HepG2 (cell line): Measurements from ENCODE around the gene KIF2C. TPM values are rescaled to one million over a fixed set of nuclear protein-coding genes. Genes with fewer than 3 reads are reported as not detected.

ENCODE experiments used
- ATAC-seq: fragments of 200-7000 bp; cut with Tn5 transposase; 3 replicates; pipeline ENCODE4 v1.9.1; 2020; ENCODE audit warnings: mild to moderate bottlenecking, moderate library complexity
- BruUV-seq: library from RNA; stranded (reverse); fragments of 400-500 nt; replicated peaks from 2 replicates; lab custom pipeline; 2021; lab: Mats Ljungman, UMichigan
- CTCF ChIA-PET: fragments of 300-600 bp; formaldehyde crosslinking; extraction: SDS; loops from one replicate; lab custom pipeline; 2021; ENCODE audit warnings: low total read pairs, inconsistent platforms, low intra/inter-chr PET ratio; lab: Yijun Ruan, JAX
- POLR2A ChIA-PET: fragments of 350-600 bp; sonication (Branson Sonifier 250); formaldehyde crosslinking; loops from one replicate; lab custom pipeline; 2020; ENCODE audit warnings: antibody characterized with exemption, inconsistent platforms; lab: Yijun Ruan, JAX
- DNase-seq: peaks from one replicate; pipeline ENCODE4 v3.0.0-alpha.2; 2015; ENCODE audit warnings: low spot score
- FAIRE-seq: peaks from 3 replicates; lab custom pipeline; 2011; peaks lifted over from hg19 to GRCh38; lab: Jason Lieb, UNC
- H2AFZ ChIP-seq: one replicate; pipeline ENCODE4 v1.6.1; 2011; ENCODE audit warnings: low read length, inconsistent platforms
- H3K27ac ChIP-seq: fragments of 300-600 bp; 3 replicates; pipeline ENCODE4 v1.8.0; 2011; ENCODE audit warnings: mixed run types, mild to moderate bottlenecking, mixed read lengths, low read length, inconsistent platforms; ENCODE audit not compliant: insufficient read depth; ENCODE audit errors: extremely low read length
- H3K27me3 ChIP-seq, 2 experiments: fragments of 200-600 bp in 1 of 2; 2 replicates in 1 of 2; 3 replicates in 1 of 2; pipeline versions ENCODE4 v1.6.0 to v1.8.0; 2011; ENCODE audit warnings: low read length in 2 of 2, mild to moderate bottlenecking in 2 of 2, moderate library complexity in 2 of 2, inconsistent platforms in 1 of 2; ENCODE audit not compliant: insufficient read depth in 2 of 2, control insufficient read depth in 1 of 2
- H3K36me3 ChIP-seq, 2 experiments: fragments of 200-600 bp in 1 of 2; replicated peaks in 1 of 2; 2 replicates in 1 of 2; 3 replicates in 1 of 2; pipeline versions ENCODE4 v1.5.1 to v1.8.0; 2011; ENCODE audit warnings: low read length in 2 of 2, inconsistent platforms in 1 of 2; ENCODE audit not compliant: insufficient read depth in 2 of 2, control insufficient read depth in 1 of 2
- H3K4me1 ChIP-seq: 2 replicates; pipeline ENCODE4 v1.5.1; 2012; ENCODE audit warnings: low read length, inconsistent platforms; ENCODE audit not compliant: insufficient read depth
- H3K4me2 ChIP-seq: 2 replicates; pipeline ENCODE4 v1.6.0; 2011; ENCODE audit warnings: low read depth, low read length, inconsistent platforms
- H3K4me3 ChIP-seq, 3 experiments: fragments of 200-600 bp in 1 of 3; sonication (generic), shearing (Covaris generic) in 1 of 3; replicated peaks in 1 of 3; 2 replicates each; pipeline ENCODE4 v1.5.1; 2011 to 2016; ENCODE audit warnings: low read length in 3 of 3, inconsistent platforms in 2 of 3, low read depth in 2 of 3, mild to moderate bottlenecking in 2 of 3, control low read depth in 1 of 3, mixed read lengths in 1 of 3; ENCODE audit not compliant: insufficient read depth in 1 of 3
- H3K79me2 ChIP-seq: one replicate; pipeline ENCODE4 v1.6.1; 2011; ENCODE audit warnings: low read length, inconsistent platforms; ENCODE audit not compliant: insufficient read depth
- H3K9ac ChIP-seq: 2 replicates; pipeline ENCODE4 v1.6.0; 2011; ENCODE audit warnings: mild to moderate bottlenecking, low read depth, low read length, inconsistent platforms; ENCODE audit not compliant: insufficient read depth
- H3K9me3 ChIP-seq: 2 replicates; pipeline ENCODE4 v1.5.1; 2012; ENCODE audit warnings: mild to moderate bottlenecking, low read length
- H4K20me1 ChIP-seq: 2 replicates; pipeline ENCODE4 v1.6.0; 2011; ENCODE audit warnings: inconsistent platforms, mild to moderate bottlenecking, low read length, moderate library complexity; ENCODE audit not compliant: insufficient read depth
- CREBL2 ChIP-seq: sonication (generic); formaldehyde crosslinking; IDR thresholded peaks from 2 replicates; pipeline ENCODE4 v1.8.1; 2023; ENCODE audit warnings: missing genetic modification reagents, mild to moderate bottlenecking, borderline replicate concordance
- KAT7 ChIP-seq: IDR thresholded peaks from 2 replicates; pipeline ENCODE4 v1.6.1; 2018; ENCODE audit warnings: borderline replicate concordance, missing compliant biosample characterization
- MIXL1 ChIP-seq: IDR thresholded peaks from 2 replicates; pipeline ENCODE4 v1.6.1; 2016
- MYPOP ChIP-seq: sonication (generic); formaldehyde crosslinking; IDR thresholded peaks from 2 replicates; pipeline ENCODE4 v1.8.1; 2023; ENCODE audit warnings: mild to moderate bottlenecking, moderate library complexity, missing genetic modification reagents
- NFIB ChIP-seq: sonication (generic); formaldehyde crosslinking; IDR thresholded peaks from 2 replicates; pipeline ENCODE4 v1.9.0; 2021; ENCODE audit warnings: missing genetic modification reagents, mild to moderate bottlenecking, borderline replicate concordance
- REST ChIP-seq, 2 experiments: IDR thresholded peaks; 2 replicates each; pipeline ENCODE4 v1.6.1; 2011 to 2012; ENCODE audit warnings: low read length in 2 of 2, borderline replicate concordance in 1 of 2, low read depth in 1 of 2, mild to moderate bottlenecking in 1 of 2, moderate library complexity in 1 of 2
- SAFB2 ChIP-seq: sonication (generic); formaldehyde crosslinking; IDR thresholded peaks from 2 replicates; pipeline ENCODE4 v1.5.1; 2020; ENCODE audit warnings: missing genetic modification reagents, low read depth, mild to moderate bottlenecking, borderline replicate concordance
- SIX1 ChIP-seq: sonication (generic); formaldehyde crosslinking; IDR thresholded peaks from 2 replicates; pipeline ENCODE4 v1.4.0; 2020; ENCODE audit warnings: missing genetic modification reagents, borderline replicate concordance
- XBP1 ChIP-seq: sonication (generic); formaldehyde crosslinking; IDR thresholded peaks from 2 replicates; pipeline ENCODE4 v1.5.0; 2020; ENCODE audit warnings: missing genetic modification reagents
- ZGPAT ChIP-seq: IDR thresholded peaks from 2 replicates; pipeline ENCODE4 v1.6.1; 2016; ENCODE audit warnings: mild to moderate bottlenecking
- ZNF33A ChIP-seq: sonication (generic); formaldehyde crosslinking; IDR thresholded peaks from 2 replicates; pipeline ENCODE4 v1.5.1; 2020; ENCODE audit warnings: missing genetic modification reagents, mild to moderate bottlenecking, moderate library complexity, borderline replicate concordance
- WGBS: methylation state at CpG from one replicate; pipeline ENCODE4 v1.1.6; 2017; ENCODE audit warnings: low lambda C conversion rate; 5-methylcytosine and 5-hydroxymethylcytosine counted together
- in situ Hi-C: cut with HindIII; loops from 2 replicates; pipeline ENCODE4 v1.10.0; 2017; ENCODE audit warnings: low pct_unique_long_range_greater_than_20kb; ENCODE audit not compliant: extremely low pct_ligation_motif_present
- intact Hi-C: fragments of 100-400 bp; cut with micrococcal nuclease; formaldehyde crosslinking; loops from one replicate; pipeline ENCODE4 v1.10.0; 2022; ENCODE audit not compliant: unreplicated experiment
- polyA plus RNA-seq, 8 experiments: library from polyadenylated mRNA; depleted of rRNA in 3 of 8; stranded (reverse) in 7 of 8; unstranded in 1 of 8; fragments of >200 nt; fragmentation: Illumina TruSeq in 4 of 8; extraction: Trizol in 4 of 8; gene quantifications; 2 replicates each; pipeline versions ENCODE4 v1.2.1 to v1.2.3, GENCODE V29; 2011 to 2016; ENCODE audit warnings: low read depth in 4 of 8, missing spikeins in 1 of 8, mixed read lengths in 1 of 8; ENCODE audit not compliant: insufficient read depth in 1 of 8
- total RNA-seq, 5 experiments: library from RNA; depleted of rRNA; stranded (reverse); fragments of >200 nt; fragmentation: Illumina TruSeq; extraction: Trizol; gene quantifications; 2 replicates each; pipeline ENCODE4 v1.2.3, GENCODE V29; 2016; ENCODE audit warnings: low read depth in 1 of 5
- TF ChIP-seq, protein P1 (sequence below): sonication (generic); formaldehyde crosslinking; IDR thresholded peaks from 2 replicates; pipeline ENCODE4 v1.4.0; 2020; ENCODE audit warnings: missing genetic modification reagents

Gene KIF2C
- total and polyA plus RNA-seq, 2 of the 13 experiments (the other 11 are each of a cell fraction or from before 2014, with no cell fraction given): 29.7 to 53.7 TPM

DNA sequence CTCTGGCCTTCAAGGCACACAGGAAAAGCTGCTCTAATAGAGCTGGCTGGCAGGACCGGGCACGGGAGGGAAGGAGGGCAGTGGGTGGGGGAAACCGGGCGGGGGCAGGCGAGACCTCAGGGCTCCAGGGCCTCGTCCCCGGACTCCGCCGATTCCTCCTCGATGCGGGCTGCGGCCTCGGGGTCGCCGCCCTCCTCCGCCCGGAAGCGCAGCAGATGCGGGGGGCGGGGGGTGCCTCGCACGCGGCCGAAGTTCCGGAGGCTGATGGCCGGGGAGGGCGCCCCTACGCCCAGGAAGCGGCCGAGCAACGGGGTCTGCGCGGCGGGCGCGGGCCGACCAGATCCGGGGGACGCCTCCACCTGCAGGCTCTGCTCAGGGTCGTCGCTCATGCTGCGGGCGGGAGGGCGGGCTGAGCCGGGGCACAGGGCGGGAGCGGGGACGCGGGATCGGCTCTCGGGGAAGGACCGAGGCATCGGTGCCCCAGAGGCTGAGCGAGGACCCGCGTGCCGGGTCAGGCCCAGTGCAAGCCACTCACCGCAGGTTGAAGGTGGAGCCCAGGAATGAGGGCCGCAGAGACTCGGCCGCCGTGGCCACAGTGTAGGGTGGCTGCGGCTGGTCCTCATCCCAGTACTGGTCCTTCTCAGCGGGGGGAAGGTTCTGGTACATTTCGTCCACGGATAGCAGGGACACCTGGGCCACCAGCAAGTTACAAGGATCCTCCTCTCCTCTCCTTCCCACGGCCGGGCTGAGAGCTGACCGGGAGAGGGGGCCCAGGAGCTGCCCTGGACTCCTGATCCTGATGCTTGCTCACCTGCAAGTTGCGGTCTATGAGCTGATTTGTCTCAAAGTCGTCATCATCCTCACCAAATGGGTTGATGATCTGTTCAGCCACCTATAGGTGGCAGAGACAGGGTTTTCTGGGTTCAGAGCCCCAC lies 44.7 kb downstream of the KIF2C start:
- intact Hi-C loops: loop anchor here (5.0 kb wide), 2 partner anchors 33 to 52 kb away; partner anchors contain the start of gene RNU5D-1
- peaks cover 3 to 13% of the 10 kb centered on the region in 2 experiments; a peak in 2 of 5 replicates for H3K27me3 ChIP-seq
- TF ChIP-seq SAFB2 (CRISPR knock-in tag) (no peak), ZGPAT (peak; percentile 68), XBP1 (no peak), MIXL1 (CRISPR knock-in tag) (0 out of 2 replicates have a peak, but pooled peaks have one; percentile 36), NFIB (CRISPR knock-in tag) (no peak), MYPOP (CRISPR knock-in tag) (peak; percentile 44; the same call in 1 of the 2 replicates), KAT7 (CRISPR knock-in tag) (peak; percentile 63; the same call in 1 of the 2 replicates), REST (IDR thresholded peaks at IDR 0.05; ENCODE audit: borderline replicate concordance in 1 of 2, low read depth in 1 of 2, low read length in 2 of 2) (no peak), SIX1 (no peak), CREBL2 (CRISPR knock-in tag) (0 out of 2 replicates have a peak, but pooled peaks have one; percentile 74), ZNF33A (no peak)
- TF ChIP-seq, protein P1, sequence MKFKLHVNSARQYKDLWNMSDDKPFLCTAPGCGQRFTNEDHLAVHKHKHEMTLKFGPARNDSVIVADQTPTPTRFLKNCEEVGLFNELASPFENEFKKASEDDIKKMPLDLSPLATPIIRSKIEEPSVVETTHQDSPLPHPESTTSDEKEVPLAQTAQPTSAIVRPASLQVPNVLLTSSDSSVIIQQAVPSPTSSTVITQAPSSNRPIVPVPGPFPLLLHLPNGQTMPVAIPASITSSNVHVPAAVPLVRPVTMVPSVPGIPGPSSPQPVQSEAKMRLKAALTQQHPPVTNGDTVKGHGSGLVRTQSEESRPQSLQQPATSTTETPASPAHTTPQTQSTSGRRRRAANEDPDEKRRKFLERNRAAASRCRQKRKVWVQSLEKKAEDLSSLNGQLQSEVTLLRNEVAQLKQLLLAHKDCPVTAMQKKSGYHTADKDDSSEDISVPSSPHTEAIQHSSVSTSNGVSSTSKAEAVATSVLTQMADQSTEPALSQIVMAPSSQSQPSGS (CRISPR knock-in tag): no peak

More for the DNA sequence above, 44.7 kb downstream of the KIF2C start:
- DNase-seq: peak; percentile 59
- under 1% methylated on average over 22 of the region's 71 CpGs for WGBS
- H4K20me1 ChIP-seq: peaks cover 4% of the 10 kb centered on the region; the same call in 1 of the 2 replicates
- ATAC-seq: peak; percentile 69
- ChIA-PET CTCF (interaction anchor here (0.8 kb wide), 1 partner anchor 53 kb away, joined by 3 read pairs; the partner anchor contains the start of gene RNU5D-1), POLR2A (interaction anchor here (0.6 to 3.6 kb wide), 15 partner anchors 9 to 519 kb away, joined by 3 to 47 read pairs (median 5); partner anchors contain the start of genes BTBD19, DYNLT4, EIF2B3 and PLK3)
- peak overlapping the region; percentile 83 for H3K9ac ChIP-seq
- peak; percentile 63 for FAIRE-seq
- no peaks in the 10 kb centered on the region for H3K79me2 ChIP-seq
- BruUV-seq: no TSS peak
- H3K36me3 ChIP-seq: no peaks in the 10 kb centered on the region
- H3K4me3 ChIP-seq: peak overlapping the region; percentile 54 to 79 (median 61)
- in situ Hi-C loops: no loop called here
- H3K4me1 ChIP-seq: peaks cover 53% of the 10 kb centered on the region
- no peak overlapping the region for H2AFZ ChIP-seq
- no peaks in the 10 kb centered on the region for H3K9me3 ChIP-seq
- H3K4me2 ChIP-seq: peak overlapping the region; percentile 76
- H3K27ac ChIP-seq: peak overlapping the region; percentile 71
